Stimulated activated CD8-positive, alpha-beta memory T cell treated with anti-CD3 and anti-CD28 coated beads, Interleukin-15, amount 100 ng/mL, for 1 hour (primary cell): ENCODE measurements around the gene ALDH3A1.
"Not testable (repeated sequence)": the region's sequence is repeated elsewhere in the genome, so short reads cannot be mapped to it uniquely, and the experiment has no call there.

Source experiments
- DNase-seq: peaks from one replicate; pipeline ENCODE4 v3.0.0-alpha.2; 2020; ENCODE audit warnings: low read depth

Gene ALDH3A1

GRCh38 chr17:19747829-19748806, at the start of gene ALDH3A1:
Gene ALDH3A1 (minus strand): TSS chr17:19748298. CDS start chr17:19745129, 3,169 bp downstream.
- DNase-seq = no peak

DNA sequence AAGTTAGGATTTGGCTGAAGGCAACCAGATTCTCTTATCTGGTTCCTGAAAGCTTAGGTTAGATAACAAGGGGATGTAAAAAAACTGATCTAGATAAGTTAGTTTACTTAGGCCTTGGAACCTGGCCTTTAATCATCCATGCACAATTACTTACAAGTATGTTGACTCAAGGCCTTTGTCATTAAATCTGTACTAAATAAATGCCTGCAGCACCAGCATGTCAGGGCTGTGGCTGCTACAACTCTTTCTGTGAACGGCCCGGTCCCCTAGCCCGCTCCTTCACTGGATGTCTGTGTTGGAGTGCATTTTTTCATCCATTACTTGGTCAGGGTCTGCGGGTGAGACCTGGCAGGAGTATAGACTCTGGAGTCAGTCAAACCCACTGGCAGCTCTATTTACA, 48.4 kb upstream of the ALDH3A1 start:
- no peak for DNase-seq

DNA sequence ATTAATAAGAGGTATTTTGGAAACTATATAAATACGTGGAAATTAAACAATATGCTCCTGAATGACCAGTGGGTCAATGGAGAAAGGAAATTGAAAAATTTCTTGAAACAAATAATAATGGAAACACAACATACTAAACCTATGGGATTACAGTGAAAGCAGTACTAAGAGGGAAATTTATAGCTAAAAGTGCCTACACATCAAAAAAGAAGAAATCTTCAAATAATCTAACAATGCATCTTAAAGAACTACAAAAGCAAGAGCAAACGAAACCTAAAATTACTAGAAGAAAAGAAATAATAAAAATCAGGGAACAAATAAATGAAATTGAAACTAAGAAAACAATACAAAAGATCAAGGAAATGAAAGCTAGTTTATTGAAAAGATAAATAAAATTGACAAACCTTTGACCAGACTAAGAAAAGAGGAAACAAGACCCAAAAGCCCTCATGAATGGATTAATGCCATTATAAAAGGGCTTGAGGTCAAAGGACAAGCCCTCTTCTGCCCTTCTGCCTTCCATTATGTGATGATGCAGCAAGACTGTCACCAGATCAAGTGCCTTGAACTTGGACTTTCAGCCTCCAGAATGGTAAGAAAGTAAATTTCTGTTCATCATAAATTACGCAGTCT, 43.9 kb upstream of the ALDH3A1 start:
- no peak for DNase-seq

- DNase-seq = no peak
Measured at GRCh38 chr17:19787733-19788357, 39.7 kb upstream of the ALDH3A1 start.

DNA sequence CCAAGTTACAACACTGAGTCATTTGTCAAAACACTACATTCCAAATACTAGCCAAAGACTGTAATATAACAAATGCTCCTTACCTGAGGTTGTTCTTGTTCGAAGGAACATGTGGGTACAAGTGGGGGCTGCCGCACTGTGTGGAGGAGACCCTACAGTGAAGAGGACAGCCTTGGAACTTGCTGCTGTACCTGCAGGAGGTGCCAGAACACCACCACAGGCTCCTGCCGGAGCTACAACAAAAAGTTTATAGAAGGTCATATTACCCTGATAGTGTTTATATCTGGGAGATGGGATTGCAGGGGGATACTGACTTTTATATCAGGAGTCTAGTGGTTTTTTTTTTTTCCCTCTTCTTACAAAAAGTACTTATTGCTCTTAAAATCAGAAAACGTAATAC, 37.8 kb upstream of the ALDH3A1 start:
- DNase-seq = no peak

DNA sequence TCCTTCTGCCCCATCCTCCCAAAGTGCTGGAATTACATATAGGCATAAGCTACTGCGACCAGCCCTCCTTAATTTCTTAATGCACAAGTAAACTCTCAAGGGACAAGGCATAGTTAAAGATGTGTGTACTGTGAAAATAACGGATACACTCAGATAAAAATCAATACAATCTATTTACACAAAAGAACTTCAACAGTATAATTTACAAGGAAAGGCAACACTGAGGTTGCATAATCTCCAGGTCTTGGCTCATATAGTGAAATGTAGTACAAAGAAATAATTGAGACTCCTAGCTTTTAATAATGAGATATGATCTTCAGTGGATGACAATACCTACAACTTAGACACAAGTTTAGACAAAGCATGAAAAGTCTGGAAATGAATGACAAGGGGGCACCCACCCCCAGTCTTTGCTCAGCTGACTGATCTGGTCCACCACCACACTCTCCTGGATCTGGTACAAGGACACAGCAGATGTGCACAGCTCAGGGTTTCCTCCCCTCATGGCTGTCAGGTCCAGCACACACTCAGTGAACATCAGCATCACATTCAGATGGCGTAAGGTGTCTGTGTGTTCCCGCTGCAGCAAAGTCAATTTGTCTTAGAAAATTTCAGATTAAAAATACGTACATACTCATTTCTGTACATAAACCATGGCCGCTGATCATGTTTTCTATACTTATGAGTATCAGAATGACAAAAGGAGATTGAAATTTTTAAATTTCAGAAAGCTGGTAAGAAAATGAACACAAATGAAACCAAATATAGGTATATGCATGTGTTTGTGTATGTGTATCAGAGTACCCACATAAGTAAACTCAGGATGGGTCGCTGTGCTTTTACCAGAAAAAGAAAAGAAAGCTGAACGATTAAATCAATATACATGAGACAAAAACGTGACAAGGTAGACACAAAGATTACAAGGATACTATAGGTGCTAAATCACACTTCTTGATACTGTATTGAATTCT, 33.7 kb upstream of the ALDH3A1 start:
- DNase-seq = no peak

- DNase-seq = no peak
Measured at GRCh38 chr17:19780846-19781245, 32.7 kb upstream of the ALDH3A1 start.

GRCh38 chr17:19773534-19773933, 25.4 kb upstream of the ALDH3A1 start:
- DNase-seq = no peak

GRCh38 chr17:19771971-19772630, 24.0 kb upstream of the ALDH3A1 start:
- no peak for DNase-seq

- no peak for DNase-seq
Measured at GRCh38 chr17:19770985-19771735, 23.1 kb upstream of the ALDH3A1 start.

- no peak for DNase-seq
Measured at GRCh38 chr17:19769946-19770652, 22.0 kb upstream of the ALDH3A1 start.

DNA sequence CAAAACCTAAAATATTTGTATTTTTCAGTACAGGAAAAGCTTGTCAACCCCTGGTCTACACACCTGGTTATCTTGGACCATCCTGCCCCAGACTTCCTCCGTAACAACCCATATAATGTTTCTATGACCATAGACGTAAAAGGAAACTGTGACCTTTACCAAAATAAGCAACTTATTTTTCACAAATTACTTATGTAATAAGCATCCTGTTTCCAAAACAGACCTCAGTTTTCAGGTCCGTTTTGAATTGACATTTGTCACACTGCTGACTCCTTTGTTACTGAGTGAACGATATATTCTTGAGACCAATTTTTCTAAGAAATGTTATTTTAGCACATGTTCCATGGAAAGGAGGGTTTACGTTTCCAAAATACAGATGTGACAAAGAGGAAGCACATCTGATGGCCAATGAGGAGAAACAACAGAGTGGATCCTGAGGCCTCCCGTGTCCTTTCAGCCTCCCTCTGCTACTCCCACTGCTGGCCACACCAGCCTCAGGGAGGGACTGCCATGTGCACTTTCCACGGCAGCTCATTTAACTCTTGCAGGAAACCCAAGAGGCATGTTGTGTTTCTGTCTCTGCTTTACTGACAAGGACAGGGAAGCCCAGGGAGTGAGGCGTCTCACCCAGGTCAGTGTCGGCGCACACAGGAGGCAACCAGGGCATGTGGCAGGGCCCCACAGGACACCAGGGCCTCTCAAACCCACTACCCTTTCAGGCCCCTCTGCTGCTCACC, 20.1 kb upstream of the ALDH3A1 start:
- DNase-seq = no peak

- peak; percentile 64 for DNase-seq
Measured at GRCh38 chr17:19766421-19767270, 18.5 kb upstream of the ALDH3A1 start.

GRCh38 chr17:19766016-19766415, 17.9 kb upstream of the ALDH3A1 start:
- no peak for DNase-seq

GRCh38 chr17:19763991-19764390, 15.9 kb upstream of the ALDH3A1 start:
- not testable (repeated sequence) for DNase-seq

- no peak for DNase-seq
Measured at GRCh38 chr17:19763416-19763815, 15.3 kb upstream of the ALDH3A1 start.

- peak; percentile 21 for DNase-seq
Measured at GRCh38 chr17:19762515-19762961, 14.4 kb upstream of the ALDH3A1 start.

GRCh38 chr17:19760746-19761145, 12.6 kb upstream of the ALDH3A1 start:
- DNase-seq = no peak
